PC-3 (cell line): ENCODE measurements around the gene PBX4. TPM values are rescaled to one million over a fixed set of nuclear protein-coding genes. Genes with fewer than 3 reads are reported as not detected.

Experiments
- ATAC-seq: fragments of 200-7000 bp; cut with Tn5 transposase; 2 replicates; pipeline ENCODE4 v1.9.1; 2020; ENCODE audit warnings: mild to moderate bottlenecking, moderate library complexity
- BruUV-seq: library from RNA; stranded (reverse); fragments of 400-500 nt; replicated peaks from 2 replicates; lab custom pipeline; 2021; lab: Mats Ljungman, UMichigan
- CTCF ChIA-PET: fragments of 300-600 bp; sonication (Branson Sonifier 250); formaldehyde crosslinking; loops from one replicate; lab custom pipeline; 2022; ENCODE audit warnings: antibody characterized with exemption; lab: Charles Lee
- POLR2A ChIA-PET: fragments of 300-600 bp; sonication (Branson Sonifier 250); formaldehyde crosslinking; loops from one replicate; lab custom pipeline; 2022; ENCODE audit warnings: antibody characterized with exemption; ENCODE audit not compliant: unreplicated experiment; lab: Charles Lee
- DNase-seq: peaks from one replicate; pipeline ENCODE4 v3.0.0-alpha.2; 2015
- H2AFZ ChIP-seq: fragments of 300-600 bp; sonication (generic); 2 replicates; pipeline ENCODE4 v1.6.0; 2016; ENCODE audit warnings: antibody characterized with exemption, low read length
- H3F3A ChIP-seq: fragments of 300-600 bp; sonication (generic); one replicate; pipeline ENCODE4 v1.6.0; 2017; ENCODE audit warnings: antibody characterized with exemption, low read length, control low read depth, mild to moderate bottlenecking; ENCODE audit not compliant: unreplicated experiment
- H3K27ac ChIP-seq: fragments of 300-600 bp; sonication (generic); 2 replicates; pipeline ENCODE4 v1.5.1; 2016; ENCODE audit warnings: mild to moderate bottlenecking, low read length
- H3K27me3 ChIP-seq: fragments of 300-600 bp; sonication (generic); 2 replicates; pipeline ENCODE4 v1.6.1; 2016; ENCODE audit warnings: low read length, mixed read lengths
- H3K36me3 ChIP-seq: fragments of 300-600 bp; sonication (generic); 2 replicates; pipeline ENCODE4 v1.6.1; 2016; ENCODE audit warnings: low read depth, mixed run types, low read length, mixed read lengths
- H3K4me1 ChIP-seq: fragments of 300-600 bp; sonication (generic); 2 replicates; pipeline ENCODE4 v1.5.1; 2016; ENCODE audit warnings: low read length; ENCODE audit not compliant: insufficient read depth
- H3K4me2 ChIP-seq: fragments of 300-600 bp; sonication (generic); 2 replicates; pipeline ENCODE4 v1.6.0; 2016; ENCODE audit warnings: low read length
- H3K4me3 ChIP-seq: fragments of 300-600 bp; sonication (generic); 2 replicates; pipeline ENCODE4 v1.5.1; 2016; ENCODE audit warnings: mild to moderate bottlenecking, low read length, mixed read lengths
- H3K79me2 ChIP-seq: fragments of 300-600 bp; sonication (generic); 2 replicates; pipeline ENCODE4 v1.6.1; 2017; ENCODE audit warnings: low read length, mixed read lengths
- H3K9ac ChIP-seq: fragments of 300-600 bp; sonication (generic); 2 replicates; pipeline ENCODE4 v1.6.0; 2016; ENCODE audit warnings: mild to moderate bottlenecking, low read length
- H3K9me2 ChIP-seq: fragments of 300-600 bp; sonication (generic); replicated peaks from 2 replicates; pipeline ENCODE4 v1.6.1; 2016; ENCODE audit warnings: mixed run types, low read length, mixed read lengths
- H3K9me3 ChIP-seq: fragments of 300-600 bp; sonication (generic); 2 replicates; pipeline ENCODE4 v1.6.1; 2016; ENCODE audit warnings: low read length, mixed read lengths
- H4K20me1 ChIP-seq: fragments of 300-600 bp; sonication (generic); 2 replicates; pipeline ENCODE4 v1.6.1; 2016; ENCODE audit warnings: low read length, mixed read lengths
- EZH2 ChIP-seq: fragments of 300-600 bp; sonication (generic); IDR thresholded peaks from one replicate; pipeline ENCODE4 v1.6.1; 2017; ENCODE audit warnings: antibody characterized with exemption, mild to moderate bottlenecking, low read length; ENCODE audit not compliant: unreplicated experiment
- EZH2phosphoT487 ChIP-seq: fragments of 300-600 bp; sonication (generic); IDR thresholded peaks from 2 replicates; pipeline ENCODE4 v1.6.1; 2018; ENCODE audit warnings: mild to moderate bottlenecking, antibody characterized with exemption, low read length, borderline replicate concordance
- intact Hi-C: fragments of 100-400 bp; cut with micrococcal nuclease; formaldehyde crosslinking; loops from 2 replicates; pipeline ENCODE4 v1.9.0; 2023
- total RNA-seq: library from RNA; depleted of rRNA; stranded (reverse); fragments of >200 nt; gene quantifications from 2 replicates; pipeline ENCODE4 v1.2.3, GENCODE V29; 2014
- TF ChIP-seq, protein P1 (sequence below): fragments of 300-600 bp; sonication (generic); conservative IDR thresholded peaks from 2 replicates; pipeline ENCODE4 v1.5.1; 2017; ENCODE audit warnings: antibody characterized with exemption, low read depth, mild to moderate bottlenecking, low read length

PBX4 gene
- total RNA-seq, 1 experiment from 2014 or later, result 6.9 TPM

DNA sequence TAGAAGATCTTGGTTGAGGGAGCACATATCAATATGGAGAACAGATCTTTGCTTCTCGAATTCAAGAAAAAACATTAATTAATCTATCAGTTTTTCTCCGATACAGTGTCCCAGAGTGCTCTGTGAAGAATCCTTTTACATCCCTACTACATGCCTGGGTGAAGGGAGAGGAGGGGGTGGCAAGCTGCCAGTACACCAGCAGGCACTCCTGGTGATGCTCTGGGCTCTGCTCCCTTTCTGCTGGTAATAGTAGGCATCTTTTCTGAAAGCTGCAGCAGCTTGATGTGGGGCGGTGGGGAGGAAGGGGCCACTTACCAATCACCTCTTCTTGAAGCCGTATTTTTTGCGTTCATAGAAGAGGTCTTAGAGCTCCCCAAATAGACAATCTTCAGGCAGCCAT, 30.7 kb downstream of the PBX4 start:
- no TSS peak for BruUV-seq

DNA sequence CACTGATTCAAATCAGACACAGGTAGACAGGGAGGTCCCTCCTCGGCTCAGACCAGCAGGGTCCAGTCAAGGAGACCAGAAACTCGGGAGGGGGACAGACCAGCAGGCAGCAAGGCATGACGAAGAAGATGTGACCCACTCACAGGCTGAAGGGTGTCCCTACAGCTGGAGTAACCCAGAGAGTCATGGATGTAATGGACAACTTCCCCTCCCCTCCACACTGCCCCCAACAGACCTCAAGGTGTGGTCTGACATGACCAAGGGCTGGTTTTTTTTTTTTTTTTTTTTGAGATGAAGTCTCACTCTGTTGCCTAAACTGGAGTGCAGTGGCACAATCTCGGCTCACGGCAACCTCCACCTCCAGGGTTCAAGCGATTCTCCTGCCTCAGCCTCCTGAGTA, 34.1 kb downstream of the PBX4 start:
- Histone ChIP-seq H2AFZ (no peak overlapping the region), H3K36me3 (no peaks in the 10 kb centered on the region), H4K20me1 (no peaks in the 10 kb centered on the region), H3K9me3 (no peaks in the 10 kb centered on the region), H3K4me3 (no peak overlapping the region), H3K4me1 (no peaks in the 10 kb centered on the region), H3K27me3 (no peaks in the 10 kb centered on the region), H3F3A (no peaks in the 10 kb centered on the region), H3K4me2 (no peak overlapping the region), H3K79me2 (no peaks in the 10 kb centered on the region), H3K9ac (no peak overlapping the region), H3K9me2 (no peaks in the 10 kb centered on the region), H3K27ac (no peak overlapping the region)
- ATAC-seq (no peak), DNase-seq (no peak)
- no TSS peak for BruUV-seq
- TF ChIP-seq EZH2phosphoT487, result no peak
- POLR2A ChIA-PET, result no interaction called here
- CTCF ChIA-PET, result no interaction called here
- intact Hi-C loops, result no loop called here

More for the DNA sequence above, 30.7 kb downstream of the PBX4 start:
- no peaks in the 10 kb centered on the region for H3K9me2 ChIP-seq
- no peaks in the 10 kb centered on the region for H3K79me2 ChIP-seq
- H3K4me1 ChIP-seq, result peaks cover 19% of the 10 kb centered on the region
- no peaks in the 10 kb centered on the region for H3K9me3 ChIP-seq
- no peaks in the 10 kb centered on the region for H3F3A ChIP-seq
- ATAC-seq, result no peak
- 0 out of 2 replicates have a peak, but pooled peaks cover 1% of the 10 kb centered on the region for H3K36me3 ChIP-seq
- H3K4me2 ChIP-seq, result no peak overlapping the region
- ChIA-PET CTCF (no interaction called here), POLR2A (no interaction called here)
- no peaks in the 10 kb centered on the region for H4K20me1 ChIP-seq
- H3K9ac ChIP-seq, result no peak overlapping the region
- intact Hi-C loops, result no loop called here
- no peak overlapping the region for H2AFZ ChIP-seq
- no peak for TF ChIP-seq EZH2phosphoT487
- no peak for TF ChIP-seq EZH2
- TF ChIP-seq, protein P1, sequence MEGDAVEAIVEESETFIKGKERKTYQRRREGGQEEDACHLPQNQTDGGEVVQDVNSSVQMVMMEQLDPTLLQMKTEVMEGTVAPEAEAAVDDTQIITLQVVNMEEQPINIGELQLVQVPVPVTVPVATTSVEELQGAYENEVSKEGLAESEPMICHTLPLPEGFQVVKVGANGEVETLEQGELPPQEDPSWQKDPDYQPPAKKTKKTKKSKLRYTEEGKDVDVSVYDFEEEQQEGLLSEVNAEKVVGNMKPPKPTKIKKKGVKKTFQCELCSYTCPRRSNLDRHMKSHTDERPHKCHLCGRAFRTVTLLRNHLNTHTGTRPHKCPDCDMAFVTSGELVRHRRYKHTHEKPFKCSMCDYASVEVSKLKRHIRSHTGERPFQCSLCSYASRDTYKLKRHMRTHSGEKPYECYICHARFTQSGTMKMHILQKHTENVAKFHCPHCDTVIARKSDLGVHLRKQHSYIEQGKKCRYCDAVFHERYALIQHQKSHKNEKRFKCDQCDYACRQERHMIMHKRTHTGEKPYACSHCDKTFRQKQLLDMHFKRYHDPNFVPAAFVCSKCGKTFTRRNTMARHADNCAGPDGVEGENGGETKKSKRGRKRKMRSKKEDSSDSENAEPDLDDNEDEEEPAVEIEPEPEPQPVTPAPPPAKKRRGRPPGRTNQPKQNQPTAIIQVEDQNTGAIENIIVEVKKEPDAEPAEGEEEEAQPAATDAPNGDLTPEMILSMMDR, result no peak
- H3K4me3 ChIP-seq, result no peak overlapping the region
- H3K27me3 ChIP-seq, result no peaks in the 10 kb centered on the region
- no peak overlapping the region for H3K27ac ChIP-seq
- no peak for DNase-seq

DNA sequence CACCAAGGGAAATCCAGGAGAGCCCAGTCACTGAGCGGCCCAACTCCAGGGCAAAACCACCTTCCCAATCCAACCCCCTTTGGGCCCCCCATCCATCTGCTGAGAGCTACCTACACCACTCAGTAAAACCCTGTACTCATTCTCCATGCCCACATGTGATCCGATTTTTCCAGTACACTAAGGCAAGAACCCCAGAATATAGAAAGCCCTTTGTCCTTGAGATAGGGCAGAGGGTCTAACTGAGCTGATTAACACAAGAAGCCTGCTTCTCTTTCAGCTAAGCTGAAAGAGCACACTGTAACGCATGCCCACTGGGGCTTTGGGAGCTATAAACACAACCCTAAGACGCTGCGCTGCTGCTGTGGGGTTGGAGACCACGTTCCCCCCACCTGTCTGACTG, 36.0 kb downstream of the PBX4 start:
- no peaks in the 10 kb centered on the region for H3K27me3 ChIP-seq
- no peak overlapping the region for H2AFZ ChIP-seq
- DNase-seq (no peak), ATAC-seq (no peak)
- TF ChIP-seq, protein P1, result no peak
- TF ChIP-seq EZH2 (no peak), EZH2phosphoT487 (no peak)
- no peaks in the 10 kb centered on the region for H3K79me2 ChIP-seq
- no peaks in the 10 kb centered on the region for H3K9me2 ChIP-seq
- no peaks in the 10 kb centered on the region for H4K20me1 ChIP-seq
- no TSS peak for BruUV-seq
- H3K4me2 ChIP-seq, result no peak overlapping the region
- H3K9me3 ChIP-seq, result no peaks in the 10 kb centered on the region
- POLR2A ChIA-PET, result no interaction called here
- no peak overlapping the region for H3K27ac ChIP-seq
- no peaks in the 10 kb centered on the region for H3F3A ChIP-seq
- no peak overlapping the region for H3K9ac ChIP-seq
- no peaks in the 10 kb centered on the region for H3K36me3 ChIP-seq
- intact Hi-C loops, result no loop called here
- CTCF ChIA-PET, result no interaction called here
- H3K4me1 ChIP-seq, result no peaks in the 10 kb centered on the region
- H3K4me3 ChIP-seq, result no peak overlapping the region
